GM03348 (cell line): ENCODE results near the gene IMMP2L.

Experiments
- DNase-seq: peaks from one replicate; pipeline ENCODE4 v3.0.0; 2012; ENCODE audit warnings: low spot score

The IMMP2L gene

GRCh38 chr7:111556977-111557376 lies 5.3 kb downstream of the IMMP2L start:
- no peak for DNase-seq

GRCh38 chr7:111554086-111554485 lies 8.2 kb downstream of the IMMP2L start:
- DNase-seq, result no peak

- no peak for DNase-seq
These were observed 21.2 kb downstream of the IMMP2L start for GRCh38 chr7:111541067-111541466.

- no peak for DNase-seq
These were observed 22.0 kb downstream of the IMMP2L start for GRCh38 chr7:111540199-111540815.

GRCh38 chr7:111537134-111537533 lies 25.2 kb downstream of the IMMP2L start:
- DNase-seq, result no peak

- DNase-seq, result no peak
These were observed 27.0 kb downstream of the IMMP2L start for GRCh38 chr7:111535142-111535870.

- no peak for DNase-seq
These were observed 29.7 kb downstream of the IMMP2L start for GRCh38 chr7:111532625-111533024.

- DNase-seq, result no peak
These were observed 30.3 kb downstream of the IMMP2L start for GRCh38 chr7:111531993-111532392.

- DNase-seq, result no peak
These were observed 32.0 kb downstream of the IMMP2L start for GRCh38 chr7:111530356-111530668.

GRCh38 chr7:111529507-111530355 lies 32.6 kb downstream of the IMMP2L start:
- peak; percentile 4 for DNase-seq

GRCh38 chr7:111528331-111528730 lies 34.0 kb downstream of the IMMP2L start:
- DNase-seq, result no peak

GRCh38 chr7:111527545-111527944 lies 34.7 kb downstream of the IMMP2L start:
- no peak for DNase-seq

- DNase-seq, result no peak
These were observed 37.2 kb downstream of the IMMP2L start for GRCh38 chr7:111525100-111525499.

GRCh38 chr7:111521660-111522059 lies 40.6 kb downstream of the IMMP2L start:
- no peak for DNase-seq

GRCh38 chr7:111518264-111518663 lies 44.0 kb downstream of the IMMP2L start:
- DNase-seq, result no peak

- no peak for DNase-seq
These were observed 44.7 kb downstream of the IMMP2L start for GRCh38 chr7:111517549-111517951.

- DNase-seq, result no peak
These were observed 45.7 kb downstream of the IMMP2L start for GRCh38 chr7:111516612-111517011.

GRCh38 chr7:111513566-111513965 lies 48.7 kb downstream of the IMMP2L start:
- DNase-seq, result no peak

GRCh38 chr7:111511845-111512244 lies 50.4 kb downstream of the IMMP2L start:
- DNase-seq, result no peak

- no peak for DNase-seq
These were observed 51.5 kb downstream of the IMMP2L start for GRCh38 chr7:111510584-111511378.

- no peak for DNase-seq
These were observed 52.2 kb downstream of the IMMP2L start for GRCh38 chr7:111510062-111510461.

- DNase-seq, result no peak
These were observed 53.0 kb downstream of the IMMP2L start for GRCh38 chr7:111509288-111509687.
